ENCODE data around the gene GINS2.
A peak's percentile ranks its signal among the peaks of the same experiment; 100 is the strongest.

Gene GINS2

GRCh38 chr16:85665373-85665740, 23.4 kb downstream of the GINS2 start:
- DNase-seq = no peak

GRCh38 chr16:85664580-85665372, 24.0 kb downstream of the GINS2 start:
- no peak for DNase-seq

GRCh38 chr16:85663891-85664321, 24.8 kb downstream of the GINS2 start:
- peak; percentile 34 to 67 for DNase-seq

- no peak for DNase-seq
Measured at GRCh38 chr16:85662976-85663830, 25.6 kb downstream of the GINS2 start.

DNA sequence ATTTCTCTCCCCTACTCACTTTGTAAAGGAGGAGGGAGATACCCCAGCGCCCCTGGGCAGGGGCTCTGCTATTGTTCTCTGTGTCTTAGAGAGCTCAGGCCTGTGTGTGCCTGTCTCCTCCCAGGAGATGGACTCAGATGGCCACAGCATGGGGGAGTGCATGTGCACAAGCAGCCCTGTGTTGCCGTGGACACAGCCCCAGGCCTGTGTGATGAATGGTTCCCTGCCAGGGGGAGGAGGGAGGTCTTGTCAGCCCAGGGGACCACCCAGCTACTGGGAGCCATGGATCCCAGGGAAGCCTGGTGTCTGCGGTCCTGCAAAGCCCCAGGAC, 26.3 kb downstream of the GINS2 start:
- DNase-seq = no peak

DNA sequence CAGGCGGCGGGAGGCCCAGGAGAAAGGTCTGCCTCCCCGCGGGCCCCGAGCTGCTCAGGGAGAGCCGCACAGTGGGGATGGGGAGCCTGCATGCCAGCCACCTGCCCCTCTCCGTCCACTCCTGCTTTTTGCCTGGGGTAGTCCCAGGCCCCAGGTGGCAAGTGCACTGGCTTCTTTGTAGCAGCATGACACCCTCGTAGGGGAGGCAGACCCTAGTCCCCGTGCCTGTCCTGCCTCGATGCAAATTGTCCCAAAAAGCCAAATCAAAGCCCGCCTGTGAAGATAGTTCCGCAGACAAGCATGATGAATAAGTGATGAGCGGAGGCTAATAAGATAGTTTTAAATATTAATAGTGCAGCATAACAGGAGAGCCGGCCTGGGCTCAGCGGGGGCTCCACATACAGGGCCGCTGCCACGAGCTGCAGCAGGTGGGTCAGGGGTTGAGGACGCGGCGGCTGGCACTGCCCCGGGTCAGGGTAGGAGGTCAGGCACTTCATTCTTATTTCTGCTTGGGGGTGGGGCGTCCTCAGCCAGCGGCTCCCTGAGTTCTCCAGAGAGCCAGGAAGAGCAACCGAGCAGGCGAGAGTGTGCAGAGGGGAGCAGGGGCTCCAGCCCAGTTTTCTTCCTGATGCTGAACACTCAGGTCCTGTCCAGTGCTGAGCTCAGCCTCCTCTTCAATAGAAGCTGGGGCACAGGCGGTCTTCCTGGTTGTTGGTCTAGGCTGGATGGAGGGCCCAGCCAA, 26.8 kb downstream of the GINS2 start:
- DNase-seq = no peak

DNA sequence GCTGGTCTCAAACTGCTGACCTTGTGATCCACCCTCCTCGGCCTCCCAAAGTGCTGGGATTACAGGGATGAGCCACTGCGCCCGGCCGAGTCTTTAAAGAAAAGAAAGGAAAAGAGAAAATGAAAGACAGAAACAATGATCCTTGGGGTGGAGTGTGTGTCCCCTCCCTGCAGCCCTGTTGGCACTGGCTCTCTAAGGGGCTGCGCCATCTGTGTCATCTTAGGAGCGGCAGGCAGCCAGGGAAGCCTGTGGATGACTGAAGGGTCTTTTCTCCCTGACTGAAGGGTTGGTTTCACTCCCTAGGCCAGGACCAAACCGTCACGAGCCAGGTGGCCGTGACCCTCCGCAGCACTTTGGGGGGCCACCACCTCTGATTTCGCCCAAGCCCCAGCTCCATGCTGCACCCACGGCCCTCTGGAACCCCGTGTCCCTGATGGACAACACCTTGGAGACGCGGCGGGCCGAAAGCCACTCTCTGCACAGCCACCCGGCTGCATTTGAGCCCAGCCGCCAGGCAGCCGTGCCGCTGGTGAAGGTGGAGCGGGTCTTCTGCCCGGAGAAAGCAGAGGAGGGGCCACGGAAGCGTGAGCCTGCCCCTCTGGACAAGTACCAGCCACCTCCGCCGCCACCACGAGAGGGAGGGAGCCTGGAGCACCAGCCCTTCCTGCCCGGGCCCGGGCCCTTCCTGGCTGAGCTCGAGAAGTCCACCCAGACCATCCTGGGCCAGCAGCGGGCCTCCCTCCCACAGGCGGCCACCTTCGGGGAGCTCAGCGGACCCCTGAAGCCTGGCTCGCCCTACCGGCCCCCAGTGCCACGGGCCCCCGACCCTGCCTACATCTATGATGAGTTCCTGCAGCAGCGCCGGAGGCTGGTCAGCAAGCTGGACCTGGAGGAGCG, 27.7 kb downstream of the GINS2 start:
- no peak for DNase-seq

- DNase-seq = peak in 1 of 2 experiments; percentile 31
Measured at GRCh38 chr16:85659805-85660511, 28.8 kb downstream of the GINS2 start.

GRCh38 chr16:85659336-85659735, 29.4 kb downstream of the GINS2 start:
- DNase-seq = no peak

- no peak for DNase-seq
Measured at GRCh38 chr16:85658504-85659326, 30.0 kb downstream of the GINS2 start.

- DNase-seq = no peak
Measured at GRCh38 chr16:85657996-85658395, 30.8 kb downstream of the GINS2 start.

- no peak for DNase-seq
Measured at GRCh38 chr16:85657267-85657650, 31.5 kb downstream of the GINS2 start.

DNA sequence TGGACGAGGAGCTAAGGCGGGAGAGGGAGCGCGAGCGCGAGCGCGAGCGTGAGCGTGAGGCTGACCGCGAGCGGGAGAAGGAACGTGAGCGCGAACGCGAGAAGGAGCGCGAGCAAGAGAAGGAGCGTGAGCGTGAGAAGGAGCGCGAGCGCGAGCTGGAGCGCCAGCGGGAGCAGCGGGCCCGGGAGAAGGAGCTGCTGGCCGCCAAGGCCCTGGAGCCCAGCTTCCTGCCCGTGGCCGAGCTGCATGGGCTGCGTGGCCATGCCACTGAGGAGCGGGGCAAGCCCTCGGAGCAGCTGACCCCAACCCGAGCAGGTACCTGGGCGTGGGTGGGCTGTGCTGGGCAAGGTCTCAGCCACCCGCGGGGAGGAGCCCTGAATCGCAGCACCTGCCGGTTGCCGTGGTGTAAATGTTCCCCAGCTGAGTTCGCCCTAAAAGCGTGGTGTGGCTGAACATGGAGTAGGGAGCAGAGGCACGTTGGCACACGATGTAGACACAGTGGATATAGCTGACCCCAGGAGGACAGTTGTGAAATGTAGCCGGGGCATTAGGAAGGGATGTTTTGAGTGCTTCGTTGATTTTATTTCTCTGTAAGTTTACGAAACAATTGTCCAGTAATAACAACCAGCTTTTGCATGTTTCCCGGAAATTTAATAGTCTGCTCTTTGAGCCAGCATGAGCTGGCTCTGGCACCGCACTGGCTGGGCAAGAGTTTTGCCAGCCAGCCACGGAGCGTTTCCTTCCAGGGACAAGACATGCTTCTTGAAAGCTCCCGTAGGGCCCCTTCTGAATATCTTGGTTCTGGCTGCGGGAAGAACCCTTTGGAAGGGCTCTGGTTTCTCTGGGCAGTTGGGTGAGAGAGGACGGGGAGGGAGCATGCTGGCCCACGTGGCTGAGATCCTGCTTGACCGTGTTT, 32.1 kb downstream of the GINS2 start:
- DNase-seq = no peak

DNA sequence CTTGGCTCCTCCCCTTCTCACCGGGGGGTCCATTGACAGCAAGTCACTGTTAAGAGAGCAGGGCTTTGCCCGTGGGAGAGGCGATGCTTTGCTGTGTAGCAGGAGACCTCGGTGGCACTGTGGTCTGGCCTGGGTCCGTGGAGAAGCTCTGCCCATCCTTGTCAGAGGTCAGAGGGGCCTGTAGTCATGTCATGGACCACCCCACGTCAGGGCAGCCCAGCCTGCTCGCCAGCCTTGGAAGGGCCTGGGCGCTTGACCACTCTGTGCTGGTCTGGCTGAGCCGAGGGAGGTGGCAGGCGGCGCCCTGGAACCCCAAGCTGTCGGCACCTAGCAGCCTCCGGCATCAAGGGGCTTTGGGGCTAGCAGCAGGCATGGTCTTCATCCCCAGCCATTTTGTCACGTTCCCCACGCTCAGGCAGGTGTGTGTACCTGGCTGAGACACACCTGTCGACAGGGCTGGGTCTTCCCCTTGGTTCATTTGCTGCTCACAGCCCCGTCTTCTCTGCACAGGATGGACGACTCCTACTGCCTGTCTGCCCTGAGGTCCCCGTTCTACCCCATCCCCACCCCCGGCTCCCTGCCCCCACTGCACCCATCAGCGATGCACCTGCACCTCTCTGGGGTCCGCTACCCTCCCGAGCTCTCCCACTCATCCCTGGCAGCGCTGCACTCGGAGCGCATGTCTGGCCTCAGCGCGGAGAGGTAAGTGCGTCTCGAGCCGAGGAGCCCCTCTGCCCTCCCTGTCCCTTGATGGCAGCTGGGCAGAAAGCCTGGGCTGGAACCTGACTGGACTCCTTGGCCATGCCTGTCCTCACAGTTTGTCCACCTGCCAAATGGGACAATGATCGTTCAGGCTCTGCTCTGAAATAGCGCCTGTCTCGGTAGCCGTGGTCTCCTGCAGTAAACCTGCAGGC, 33.3 kb downstream of the GINS2 start:
- DNase-seq = no peak

GRCh38 chr16:85654251-85655095, 34.3 kb downstream of the GINS2 start:
- no peak for DNase-seq

DNA sequence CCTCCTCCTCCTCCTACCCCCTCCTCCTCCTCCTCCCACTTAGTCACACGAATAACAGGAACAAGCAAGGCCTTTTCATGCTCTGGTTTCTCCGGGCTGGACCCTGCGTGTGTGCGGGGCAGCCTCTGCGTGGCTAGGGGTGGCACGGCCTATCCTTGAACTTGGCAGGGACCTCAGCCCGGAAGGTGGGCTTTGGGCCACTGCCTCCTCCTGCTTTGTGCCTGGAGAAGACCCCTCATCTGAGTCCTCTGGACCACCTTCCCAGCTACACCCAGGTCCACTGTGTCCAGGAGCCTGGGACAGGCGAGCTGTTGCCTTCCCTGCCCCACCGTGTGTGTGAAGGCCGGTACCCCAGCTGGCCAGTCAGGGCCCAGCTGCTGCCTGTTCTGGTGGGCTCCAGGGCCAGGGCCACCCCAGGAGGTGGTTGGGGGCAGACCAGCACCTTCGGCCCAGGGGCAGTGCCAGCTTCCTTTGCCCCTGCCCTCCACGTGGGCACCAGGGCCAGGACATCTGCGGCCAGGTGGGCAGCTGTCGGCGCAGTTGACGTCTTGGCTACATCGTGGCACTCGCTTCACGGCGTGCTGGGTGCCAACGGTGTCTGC, 35.4 kb downstream of the GINS2 start:
- no peak for DNase-seq
